GM12878 (cell line): ENCODE results near the gene KDM2A. TPM values are rescaled to one million over a fixed set of nuclear protein-coding genes. Genes with fewer than 3 reads are reported as not detected.
A peak's percentile ranks its signal among the peaks of the same experiment; 100 is the strongest.

Experiments used
- ATAC-seq: fragments of 200-7000 bp; cut with Tn5 transposase; 3 replicates; pipeline ENCODE4 v1.9.1; 2020; ENCODE audit warnings: mild to moderate bottlenecking, moderate library complexity
- BruUV-seq: library from RNA; stranded (reverse); fragments of 400-500 nt; replicated peaks from 2 replicates; lab custom pipeline; 2021; lab: Mats Ljungman, UMichigan
- CTCF ChIA-PET: fragments of 300-600 bp; sonication (Branson Sonifier 250); formaldehyde crosslinking; extraction: SDS; loops from one replicate; lab custom pipeline; 2021; ENCODE audit warnings: inconsistent platforms; lab: Yijun Ruan, JAX
- POLR2A ChIA-PET: fragments of 350-600 bp; formaldehyde crosslinking; extraction: SDS; loops from one replicate; lab custom pipeline; 2021; ENCODE audit warnings: inconsistent platforms; lab: Charles Lee
- RAD21 ChIA-PET: fragments of 300-600 bp; sonication (Branson Sonifier 250); formaldehyde crosslinking; loops from one replicate; lab custom pipeline; 2023; ENCODE audit warnings: antibody characterized with exemption; ENCODE audit not compliant: unreplicated experiment; lab: Charles Lee
- SMC1A ChIA-PET: fragments of 300-600 bp; sonication (Branson Sonifier 250); formaldehyde crosslinking; loops from one replicate; lab custom pipeline; 2023; ENCODE audit not compliant: unreplicated experiment, uncharacterized antibody; lab: Charles Lee
- DNase-seq: peaks from one replicate; pipeline ENCODE4 v3.0.0-alpha.2; 2011; ENCODE audit warnings: low read depth, low spot score
- FAIRE-seq: peaks from 3 replicates; lab custom pipeline; 2011; peaks lifted over from hg19 to GRCh38; lab: Jason Lieb, UNC
- H2AFZ ChIP-seq: 2 replicates; pipeline ENCODE4 v1.6.0; 2011; ENCODE audit warnings: low read depth, low read length, control low read depth; ENCODE audit not compliant: control insufficient read depth
- H3K27ac ChIP-seq: 2 replicates; pipeline ENCODE4 v1.5.1; 2011; ENCODE audit warnings: control low read depth; ENCODE audit not compliant: control insufficient read depth, insufficient read depth
- H3K27me3 ChIP-seq, 2 experiments: replicated peaks in 1 of 2; 2 replicates each; pipeline versions ENCODE4 v1.6.0 to v1.6.1; 2011; ENCODE audit warnings: low read length in 1 of 2; ENCODE audit not compliant: control insufficient read depth in 2 of 2, insufficient read depth in 2 of 2
- H3K36me3 ChIP-seq, 2 experiments: 2 replicates each; pipeline ENCODE4 v1.5.1; 2011; ENCODE audit warnings: low read length in 1 of 2; ENCODE audit not compliant: control insufficient read depth in 2 of 2, insufficient read depth in 2 of 2
- H3K4me1 ChIP-seq: 2 replicates; pipeline ENCODE4 v1.6.1; 2011; ENCODE audit warnings: mild to moderate bottlenecking, low read length, moderate library complexity, mixed read lengths; ENCODE audit not compliant: control insufficient read depth, insufficient read depth
- H3K4me2 ChIP-seq: 2 replicates; pipeline ENCODE4 v1.6.0; 2011; ENCODE audit warnings: control low read depth; ENCODE audit not compliant: control insufficient read depth, insufficient read depth
- H3K4me3 ChIP-seq: fragments of 200-600 bp; sonication (generic); 2 replicates; pipeline ENCODE4 v1.5.1; 2016
- H3K79me2 ChIP-seq: 2 replicates; pipeline ENCODE4 v1.6.0; 2011; ENCODE audit warnings: low read length; ENCODE audit not compliant: control insufficient read depth, insufficient read depth
- H3K9ac ChIP-seq: 2 replicates; pipeline ENCODE4 v1.8.0; 2011; ENCODE audit warnings: low read length, control low read depth, mixed read lengths; ENCODE audit not compliant: control insufficient read depth, insufficient read depth
- H3K9me3 ChIP-seq: replicated peaks from 3 replicates; pipeline ENCODE4 v1.5.1; 2011; ENCODE audit warnings: mild to moderate bottlenecking, low read length; ENCODE audit not compliant: control insufficient read depth, insufficient read depth
- H4K20me1 ChIP-seq: 2 replicates; pipeline ENCODE4 v1.6.0; 2011; ENCODE audit not compliant: control insufficient read depth, insufficient read depth
- ATF7 ChIP-seq: fragments of 450-650 bp; IDR thresholded peaks from 2 replicates; pipeline ENCODE4 v1.6.1; 2016; ENCODE audit warnings: low read depth, mild to moderate bottlenecking
- BRCA1 ChIP-seq: IDR thresholded peaks from 2 replicates; pipeline ENCODE4 v1.6.1; 2011; ENCODE audit warnings: low read depth, low read length, improper control_type of control experiment
- CBX5 ChIP-seq: sonication (generic); IDR thresholded peaks from 2 replicates; pipeline ENCODE4 v1.6.1; 2016; ENCODE audit warnings: low read depth, moderate library complexity, mild to moderate bottlenecking, inconsistent platforms
- HDAC6 ChIP-seq: fragments of 200-600 bp; sonication (generic); IDR thresholded peaks from one replicate; pipeline ENCODE4 v1.8.0; 2017; ENCODE audit warnings: antibody characterized with exemption; ENCODE audit not compliant: unreplicated experiment
- HDGF ChIP-seq: fragments of 450-650 bp; IDR thresholded peaks from 2 replicates; pipeline ENCODE4 v1.6.1; 2016; ENCODE audit warnings: antibody characterized with exemption
- IRF4 ChIP-seq: IDR thresholded peaks from 2 replicates; pipeline ENCODE4 v1.6.1; 2011; ENCODE audit warnings: low read depth, low read length
- MEF2A ChIP-seq: IDR thresholded peaks from 2 replicates; pipeline ENCODE4 v1.6.1; 2011; ENCODE audit warnings: low read depth, mild to moderate bottlenecking, low read length, moderate library complexity; ENCODE audit not compliant: insufficient read depth
- MTA2 ChIP-seq: fragments of 450-650 bp; IDR thresholded peaks from 2 replicates; pipeline ENCODE4 v1.6.1; 2016; ENCODE audit warnings: low read depth, mild to moderate bottlenecking, moderate library complexity
- MXI1 ChIP-seq: fragments of 150-350 bp; IDR thresholded peaks from 2 replicates; pipeline ENCODE4 v1.6.1; 2011; ENCODE audit warnings: low read depth, mild to moderate bottlenecking, inconsistent platforms, low read length, improper control_type of control experiment
- NFXL1 ChIP-seq: fragments of 450-650 bp; IDR thresholded peaks from 2 replicates; pipeline ENCODE4 v1.6.1; 2017; ENCODE audit warnings: antibody characterized with exemption, mild to moderate bottlenecking, borderline replicate concordance
- PAX8 ChIP-seq: fragments of 450-650 bp; IDR thresholded peaks from 2 replicates; pipeline ENCODE4 v1.6.1; 2017; ENCODE audit warnings: mild to moderate bottlenecking, moderate library complexity
- POLR2A ChIP-seq: IDR thresholded peaks from 2 replicates; pipeline ENCODE4 v1.6.1; 2011; ENCODE audit warnings: low read depth, mild to moderate bottlenecking, low read length
- POLR2AphosphoS5 ChIP-seq: IDR thresholded peaks from 2 replicates; pipeline ENCODE4 v1.6.1; 2011; ENCODE audit warnings: mild to moderate bottlenecking, low read length, inconsistent platforms
- RAD21 ChIP-seq: IDR thresholded peaks from 2 replicates; pipeline ENCODE4 v1.6.1; 2011; ENCODE audit warnings: mild to moderate bottlenecking, low read depth, low read length, moderate library complexity; ENCODE audit not compliant: insufficient read depth
- RBBP5 ChIP-seq: fragments of 200-600 bp; sonication (generic); conservative IDR thresholded peaks from 2 replicates; pipeline ENCODE4 v1.6.1; 2016
- RELA ChIP-seq: fragments of 450-650 bp; IDR thresholded peaks from 2 replicates; pipeline ENCODE4 v1.8.0; 2014; ENCODE audit warnings: borderline replicate concordance; ENCODE audit not compliant: partially characterized antibody
- SIX5 ChIP-seq: IDR thresholded peaks from 2 replicates; pipeline ENCODE4 v1.6.1; 2011; ENCODE audit warnings: mild to moderate bottlenecking, low read depth, low read length, moderate library complexity; ENCODE audit not compliant: severe bottlenecking
- YY1 ChIP-seq: IDR thresholded peaks from 2 replicates; pipeline ENCODE4 v1.6.1; 2011; ENCODE audit warnings: low read depth, mild to moderate bottlenecking, low read length
- ZBED1 ChIP-seq: IDR thresholded peaks from 2 replicates; pipeline ENCODE4 v1.6.1; 2016; ENCODE audit warnings: borderline replicate concordance
- ZNF384 ChIP-seq: IDR thresholded peaks from 2 replicates; pipeline ENCODE4 v1.6.1; 2012; ENCODE audit warnings: low read depth, mild to moderate bottlenecking, low read length, improper control_type of control experiment, borderline replicate concordance
- ZNF622 ChIP-seq: fragments of 450-650 bp; IDR thresholded peaks from 2 replicates; pipeline ENCODE4 v1.6.1; 2017; ENCODE audit warnings: mild to moderate bottlenecking, inconsistent platforms
- ZZZ3 ChIP-seq: IDR thresholded peaks from 2 replicates; pipeline ENCODE4 v1.6.1; 2011; ENCODE audit warnings: low read depth; ENCODE audit not compliant: control insufficient read depth, insufficient read length
- WGBS: methylation state at CpG from one replicate; pipeline ENCODE4 v1.1.6; 2016; ENCODE audit warnings: low lambda C conversion rate; ENCODE audit not compliant: insufficient replicate concordance, insufficient coverage; ENCODE audit errors: missing lambda C conversion rate; 5-methylcytosine and 5-hydroxymethylcytosine counted together
- in situ Hi-C: fragments of 300-500 bp; cut with MboI; formaldehyde crosslinking; loops from 9 replicates; pipeline ENCODE4 v1.14.3; 2018; ENCODE audit warnings: mixed read lengths
- intact Hi-C: fragments of 100-400 bp; cut with micrococcal nuclease; formaldehyde crosslinking; loops from one replicate; pipeline ENCODE4 v1.14.2; 2022; ENCODE audit not compliant: unreplicated experiment
- polyA plus RNA-seq, 11 experiments: library from polyadenylated mRNA; depleted of rRNA in 4 of 11; unstranded in 6 of 11; stranded (reverse) in 5 of 11; fragments of >200 nt; fragmentation: Nextera tagmentation in 4 of 11; fragmentation: Illumina TruSeq in 1 of 11; extraction: Ambion mirVana in 4 of 11; extraction: Trizol in 1 of 11; gene quantifications; 1 replicate in 1 of 11; 2 replicates in 10 of 11; pipeline versions ENCODE4 v1.2.1 to v1.2.3, GENCODE V29; 2011 to 2016; ENCODE audit warnings: inconsistent platforms in 2 of 11, missing spikeins in 2 of 11, low read depth in 1 of 11
- total RNA-seq, 4 experiments: library from RNA; depleted of rRNA in 3 of 4; stranded (reverse); fragments of >200 nt in 3 of 4; fragmentation: Illumina TruSeq in 1 of 4; extraction: Trizol in 1 of 4; gene quantifications; 2 replicates each; pipeline versions ENCODE4 v1.2.1 to v1.2.3, GENCODE V29; 2013 to 2021
- TF ChIP-seq, protein P1 (sequence below): fragments of 450-650 bp; IDR thresholded peaks from 2 replicates; pipeline ENCODE4 v1.6.1; 2016; ENCODE audit warnings: mild to moderate bottlenecking
- TF ChIP-seq, protein P2 (sequence below), 3 experiments: IDR thresholded peaks in 2 of 3; conservative IDR thresholded peaks in 1 of 3; 2 replicates each; pipeline ENCODE4 v1.5.1; 2011; ENCODE audit warnings: low read depth in 3 of 3, low read length in 3 of 3, mild to moderate bottlenecking in 3 of 3, control low read depth in 2 of 3, moderate library complexity in 2 of 3, inconsistent platforms in 1 of 3, mixed read lengths in 1 of 3; ENCODE audit not compliant: control insufficient read depth in 2 of 3, insufficient read depth in 1 of 3; ENCODE audit errors: extremely low read depth in 1 of 3

The KDM2A gene
- total and polyA plus RNA-seq, 10 of the 15 experiments (the other 5 are each of a cell fraction or from before 2014, with no cell fraction given) = 10.5 to 69.3 (median 41.6) TPM

DNA sequence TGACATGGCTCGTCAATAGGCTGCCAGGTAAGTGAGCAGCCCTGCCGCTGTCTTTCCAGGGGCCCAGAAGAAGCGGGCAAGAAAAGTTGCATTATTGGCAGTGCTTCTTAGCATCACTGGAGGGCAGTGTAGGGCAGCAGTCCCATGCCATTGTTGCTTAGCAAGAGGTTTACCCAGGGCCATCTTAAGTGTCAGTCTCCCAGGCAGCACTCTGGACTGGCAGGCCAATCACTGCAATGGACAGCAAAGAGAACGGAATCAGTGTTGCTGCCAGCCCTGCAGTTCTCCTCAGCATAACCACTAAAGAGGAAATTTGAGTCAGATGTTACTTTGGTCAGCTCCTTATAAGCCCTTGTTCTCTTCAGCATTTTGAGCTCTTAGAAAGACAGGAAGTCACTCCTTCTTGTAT is 133.8 kb downstream of the KDM2A start:
- no peaks in the 10 kb centered on the region for H3K4me1 ChIP-seq
- intact Hi-C loops = no loop called here
- no peak overlapping the region for H2AFZ ChIP-seq
- ChIA-PET SMC1A (interaction anchor here (0.7 to 2.7 kb wide), 5 partner anchors 9 to 171 kb away, joined by 3 to 12 read pairs (median 3); no protein-coding TSS in a partner anchor), CTCF (interaction anchor here (0.9 to 4.1 kb wide), 7 partner anchors 10 to 129 kb away, joined by 3 to 30 read pairs (median 7); no protein-coding TSS in a partner anchor), POLR2A (interaction anchor here (0.5 to 1.0 kb wide), 2 partner anchors 10 to 103 kb away, joined by 4 to 5 read pairs; no protein-coding TSS in a partner anchor), RAD21 (interaction anchor here (1.2 to 1.5 kb wide), 2 partner anchors 13 to 65 kb away, joined by 5 to 6 read pairs; no protein-coding TSS in a partner anchor)
- DNase-seq (no peak), FAIRE-seq (no peak), ATAC-seq (peak; percentile 74)
- no peak overlapping the region for H3K4me2 ChIP-seq
- H4K20me1 ChIP-seq = peaks cover 5% of the 10 kb centered on the region; the same call in 1 of the 2 replicates
- no peaks in the 10 kb centered on the region; the same call in 1 of the 2 replicates for H3K79me2 ChIP-seq
- peaks cover 64 to 68% of the 10 kb centered on the region in 2 experiments for H3K36me3 ChIP-seq
- H3K27me3 ChIP-seq = no peaks in the 10 kb centered on the region
- no peak overlapping the region for H3K9ac ChIP-seq
- 77% methylated on average over 4 of the region's 4 CpGs for WGBS
- in situ Hi-C loops = no loop called here
- H3K4me3 ChIP-seq = no peak overlapping the region
- no TSS peak for BruUV-seq
- H3K9me3 ChIP-seq = no peaks in the 10 kb centered on the region
- H3K27ac ChIP-seq = no peak overlapping the region
- TF ChIP-seq HDGF = 0 out of 2 replicates have a peak, but pooled peaks have one; percentile 52
- peak; percentile 51; the same call in 1 of the 2 replicates for TF ChIP-seq POLR2AphosphoS5
- TF ChIP-seq ZBED1 = no peak
- TF ChIP-seq YY1 = peak; percentile 56; the same call in 1 of the 2 replicates
- TF ChIP-seq RAD21 = peak; percentile 38
- TF ChIP-seq MXI1 = no peak
- TF ChIP-seq HDAC6 = no peak
- TF ChIP-seq ZZZ3 = no peak
- no peak for TF ChIP-seq NFXL1
- no peak for TF ChIP-seq ZNF622
- TF ChIP-seq CBX5 = no peak
- no peak for TF ChIP-seq RBBP5
- TF ChIP-seq, protein P1, sequence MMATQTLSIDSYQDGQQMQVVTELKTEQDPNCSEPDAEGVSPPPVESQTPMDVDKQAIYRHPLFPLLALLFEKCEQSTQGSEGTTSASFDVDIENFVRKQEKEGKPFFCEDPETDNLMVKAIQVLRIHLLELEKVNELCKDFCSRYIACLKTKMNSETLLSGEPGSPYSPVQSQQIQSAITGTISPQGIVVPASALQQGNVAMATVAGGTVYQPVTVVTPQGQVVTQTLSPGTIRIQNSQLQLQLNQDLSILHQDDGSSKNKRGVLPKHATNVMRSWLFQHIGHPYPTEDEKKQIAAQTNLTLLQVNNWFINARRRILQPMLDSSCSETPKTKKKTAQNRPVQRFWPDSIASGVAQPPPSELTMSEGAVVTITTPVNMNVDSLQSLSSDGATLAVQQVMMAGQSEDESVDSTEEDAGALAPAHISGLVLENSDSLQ = peak; percentile 77
- TF ChIP-seq, protein P2, sequence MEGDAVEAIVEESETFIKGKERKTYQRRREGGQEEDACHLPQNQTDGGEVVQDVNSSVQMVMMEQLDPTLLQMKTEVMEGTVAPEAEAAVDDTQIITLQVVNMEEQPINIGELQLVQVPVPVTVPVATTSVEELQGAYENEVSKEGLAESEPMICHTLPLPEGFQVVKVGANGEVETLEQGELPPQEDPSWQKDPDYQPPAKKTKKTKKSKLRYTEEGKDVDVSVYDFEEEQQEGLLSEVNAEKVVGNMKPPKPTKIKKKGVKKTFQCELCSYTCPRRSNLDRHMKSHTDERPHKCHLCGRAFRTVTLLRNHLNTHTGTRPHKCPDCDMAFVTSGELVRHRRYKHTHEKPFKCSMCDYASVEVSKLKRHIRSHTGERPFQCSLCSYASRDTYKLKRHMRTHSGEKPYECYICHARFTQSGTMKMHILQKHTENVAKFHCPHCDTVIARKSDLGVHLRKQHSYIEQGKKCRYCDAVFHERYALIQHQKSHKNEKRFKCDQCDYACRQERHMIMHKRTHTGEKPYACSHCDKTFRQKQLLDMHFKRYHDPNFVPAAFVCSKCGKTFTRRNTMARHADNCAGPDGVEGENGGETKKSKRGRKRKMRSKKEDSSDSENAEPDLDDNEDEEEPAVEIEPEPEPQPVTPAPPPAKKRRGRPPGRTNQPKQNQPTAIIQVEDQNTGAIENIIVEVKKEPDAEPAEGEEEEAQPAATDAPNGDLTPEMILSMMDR (IDR thresholded peaks at IDR 0.05 in 2 of 3, conservative IDR thresholded peaks at IDR 0.05 in 1 of 3; ENCODE audit: control insufficient read depth in 2 of 3, extremely low read depth in 1 of 3, insufficient read depth in 1 of 3, low read depth in 3 of 3, low read length in 3 of 3) = peak; percentile 32 to 44 (median 35); a peak in 4 of 6 replicates
- peak; percentile 46; the same call in 1 of the 2 replicates for TF ChIP-seq POLR2A
- TF ChIP-seq IRF4 = no peak
- no peak for TF ChIP-seq SIX5
- no peak for TF ChIP-seq ZNF384
- no peak for TF ChIP-seq MEF2A
- TF ChIP-seq RELA = no peak
- no peak for TF ChIP-seq BRCA1
- no peak for TF ChIP-seq ATF7
- no peak for TF ChIP-seq MTA2
- TF ChIP-seq PAX8 = no peak
